CD14-positive monocyte (primary cell): ENCODE measurements around the gene TXNDC17. TPM values are rescaled to one million over a fixed set of nuclear protein-coding genes. Genes with fewer than 3 reads are reported as not detected.

Source experiments
- DNase-seq, 3 donors: peaks; one replicate each; pipeline ENCODE4 v3.0.0-alpha.2; 2011 to 2022
- H2AFZ ChIP-seq: 2 replicates; pipeline ENCODE4 v1.6.0; 2012; ENCODE audit warnings: mild to moderate bottlenecking, low read depth, low read length, inconsistent platforms; ENCODE audit not compliant: insufficient read depth, poor library complexity, severe bottlenecking
- H3K27ac ChIP-seq, 2 donors: 1 replicate in 1 of 2; 2 replicates in 1 of 2; pipeline ENCODE4 v1.5.1; 2012 to 2013; ENCODE audit warnings: low read length in 2 of 2, control low read depth in 1 of 2, inconsistent platforms in 1 of 2, low read depth in 1 of 2, mild to moderate bottlenecking in 1 of 2
- H3K27me3 ChIP-seq, 2 donors: one replicate each; pipeline versions ENCODE4 v1.6.0 to v1.6.1; 2011 to 2013; ENCODE audit warnings: low read length in 2 of 2; ENCODE audit not compliant: control insufficient read depth in 2 of 2, insufficient read depth in 2 of 2
- H3K36me3 ChIP-seq, 2 donors: replicated peaks in 1 of 2; 1 replicate in 1 of 2; 2 replicates in 1 of 2; pipeline versions ENCODE4 v1.5.1 to v1.6.1; 2012 to 2013; ENCODE audit warnings: low read length in 2 of 2, control low read depth in 1 of 2, inconsistent platforms in 1 of 2, mild to moderate bottlenecking in 1 of 2; ENCODE audit not compliant: insufficient read depth in 2 of 2, control insufficient read depth in 1 of 2
- H3K4me1 ChIP-seq, 2 donors: 1 replicate in 1 of 2; 2 replicates in 1 of 2; pipeline versions ENCODE4 v1.5.1 to v1.6.1; 2012 to 2013; ENCODE audit warnings: low read length in 2 of 2, control low read depth in 1 of 2, inconsistent platforms in 1 of 2, mild to moderate bottlenecking in 1 of 2, moderate library complexity in 1 of 2; ENCODE audit not compliant: insufficient read depth in 2 of 2, control insufficient read depth in 1 of 2
- H3K4me2 ChIP-seq: replicated peaks from 2 replicates; pipeline ENCODE3; 2012; ENCODE audit warnings: low read length, moderate library complexity, mild to moderate bottlenecking; ENCODE audit not compliant: poor library complexity, severe bottlenecking; ENCODE audit errors: extremely low read depth
- H3K4me3 ChIP-seq, 3 experiments: fragments of 200-600 bp in 1 of 3; sonication (generic) in 1 of 3; replicated peaks in 1 of 3; 1 replicate in 2 of 3; 2 replicates in 1 of 3; pipeline ENCODE4 v1.5.1; 2011 to 2013; ENCODE audit warnings: low read length in 3 of 3, mild to moderate bottlenecking in 3 of 3, control low read depth in 2 of 3, low read depth in 2 of 3, inconsistent platforms in 1 of 3, moderate library complexity in 1 of 3
- H3K79me2 ChIP-seq: 2 replicates; pipeline ENCODE4 v1.6.0; 2012; ENCODE audit warnings: mild to moderate bottlenecking, control low read depth, inconsistent platforms, low read length, moderate library complexity; ENCODE audit not compliant: insufficient read depth
- H3K9ac ChIP-seq: 2 replicates; pipeline ENCODE4 v1.6.0; 2017; ENCODE audit warnings: low read length, mild to moderate bottlenecking; ENCODE audit not compliant: insufficient read depth, poor library complexity, severe bottlenecking
- H3K9me3 ChIP-seq, 2 donors: replicated peaks in 1 of 2; 1 replicate in 1 of 2; 2 replicates in 1 of 2; pipeline versions ENCODE4 v1.5.1 to v1.6.1; 2012 to 2013; ENCODE audit warnings: low read length in 2 of 2, control low read depth in 1 of 2; ENCODE audit not compliant: control insufficient read depth in 1 of 2, insufficient read depth in 1 of 2
- H4K20me1 ChIP-seq: 2 replicates; pipeline ENCODE4 v1.6.0; 2012; ENCODE audit warnings: mild to moderate bottlenecking, low read length, control low read depth, moderate library complexity; ENCODE audit not compliant: insufficient read depth
- H3K27ac Mint-ChIP-seq, 7 donors: one replicate each; pipeline ENCODE4 v1.8.0; 2020; ENCODE audit warnings: mild to moderate bottlenecking in 7 of 7, mixed read lengths in 7 of 7, moderate library complexity in 6 of 7, inconsistent platforms in 2 of 7
- H3K27me3 Mint-ChIP-seq, 3 donors: one replicate each; pipeline ENCODE4 v1.8.0; 2021 to 2022; ENCODE audit warnings: low read depth in 3 of 3, mild to moderate bottlenecking in 3 of 3, mixed read lengths in 3 of 3, moderate library complexity in 3 of 3, inconsistent platforms in 1 of 3
- H3K36me3 Mint-ChIP-seq, 2 donors: one replicate each; pipeline ENCODE4 v1.8.0; 2020; ENCODE audit warnings: mixed read lengths in 2 of 2, inconsistent platforms in 1 of 2, mild to moderate bottlenecking in 1 of 2
- H3K4me1 Mint-ChIP-seq: one replicate; pipeline ENCODE4 v1.8.0; 2020; ENCODE audit warnings: mild to moderate bottlenecking, mixed read lengths
- H3K4me3 Mint-ChIP-seq, 2 donors: one replicate each; pipeline ENCODE4 v1.8.0; 2020; ENCODE audit warnings: mild to moderate bottlenecking in 2 of 2, mixed read lengths in 2 of 2, moderate library complexity in 1 of 2
- H3K9me3 Mint-ChIP-seq, 7 donors: one replicate each; pipeline ENCODE4 v1.8.0; 2020 to 2022; ENCODE audit warnings: mixed read lengths in 7 of 7, mild to moderate bottlenecking in 6 of 7, moderate library complexity in 6 of 7, inconsistent platforms in 2 of 7
- WGBS: methylation state at CpG from one replicate; pipeline ENCODE4 v1.1.5; 2013; ENCODE audit warnings: missing lambda C conversion rate; ENCODE audit not compliant: insufficient coverage; 5-methylcytosine and 5-hydroxymethylcytosine counted together
- intact Hi-C, 2 donors: fragments of 100-400 bp; cut with micrococcal nuclease; formaldehyde crosslinking; loops; one replicate each; pipeline versions ENCODE4 v1.15.0 to v1.15.1; 2023
- polyA plus RNA-seq, 3 donors: library from polyadenylated mRNA; depleted of rRNA in 1 of 3; unstranded in 2 of 3; stranded (reverse) in 1 of 3; fragments of 300-500 nt in 2 of 3; fragments of >200 nt in 1 of 3; fragmentation: Illumina TruSeq in 2 of 3; gene quantifications; 1 replicate in 2 of 3; 2 replicates in 1 of 3; pipeline ENCODE4 v1.2.3, GENCODE V29; 2012 to 2021
- TF ChIP-seq, protein P1 (sequence below): fragments of 200-600 bp; IDR thresholded peaks from one replicate; pipeline ENCODE4 v1.8.0; 2022; ENCODE audit warnings: antibody characterized with exemption, mild to moderate bottlenecking

The TXNDC17 gene
- polyA plus RNA-seq, 3 donors, result 88.8 to 357 (median 319) TPM

DNA sequence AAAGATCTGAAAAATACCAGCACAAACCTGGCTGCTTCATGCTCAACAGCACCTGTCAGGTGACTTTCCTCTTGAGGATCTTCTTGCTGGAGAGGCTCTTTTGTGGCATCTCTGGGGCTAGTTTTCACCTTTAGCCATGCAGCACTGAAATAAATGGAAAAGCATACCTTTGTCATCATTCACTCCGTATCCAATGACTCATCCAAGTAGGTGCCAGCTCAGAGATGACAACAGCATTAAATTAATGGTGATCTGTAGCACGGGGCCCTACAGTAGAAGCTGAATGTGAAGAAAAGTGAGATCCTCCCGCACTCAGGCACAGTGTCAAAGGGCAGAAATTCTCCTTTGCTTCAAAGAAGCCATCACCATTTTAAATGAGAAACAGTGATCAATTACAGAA, 32.5 kb upstream of the TXNDC17 start:
- no peak overlapping the region for H3K27ac Mint-ChIP-seq
- no peak overlapping the region for H3K4me3 Mint-ChIP-seq
- Histone ChIP-seq H3K79me2 (no peaks in the 10 kb centered on the region), H3K27ac (no peak overlapping the region), H3K4me2 (no peak overlapping the region), H3K27me3 (no peaks in the 10 kb centered on the region), H2AFZ (no peak overlapping the region), H3K9me3 (no peaks in the 10 kb centered on the region), H3K36me3 (peaks cover 66 to 88% of the 10 kb centered on the region in 2 donors), H3K4me1 (no peaks in the 10 kb centered on the region), H3K9ac (no peak overlapping the region), H3K4me3 (no peak overlapping the region), H4K20me1 (no peaks in the 10 kb centered on the region)
- peaks cover 79 to 83% of the 10 kb centered on the region in 2 donors for H3K36me3 Mint-ChIP-seq
- no peaks in the 10 kb centered on the region for H3K4me1 Mint-ChIP-seq
- WGBS, result 100% methylated on average over 1 of the region's 3 CpGs
- H3K27me3 Mint-ChIP-seq, result peaks cover 0 to 2% (median 0%) of the 10 kb centered on the region in 3 donors
- no peak for DNase-seq
- TF ChIP-seq, protein P1, sequence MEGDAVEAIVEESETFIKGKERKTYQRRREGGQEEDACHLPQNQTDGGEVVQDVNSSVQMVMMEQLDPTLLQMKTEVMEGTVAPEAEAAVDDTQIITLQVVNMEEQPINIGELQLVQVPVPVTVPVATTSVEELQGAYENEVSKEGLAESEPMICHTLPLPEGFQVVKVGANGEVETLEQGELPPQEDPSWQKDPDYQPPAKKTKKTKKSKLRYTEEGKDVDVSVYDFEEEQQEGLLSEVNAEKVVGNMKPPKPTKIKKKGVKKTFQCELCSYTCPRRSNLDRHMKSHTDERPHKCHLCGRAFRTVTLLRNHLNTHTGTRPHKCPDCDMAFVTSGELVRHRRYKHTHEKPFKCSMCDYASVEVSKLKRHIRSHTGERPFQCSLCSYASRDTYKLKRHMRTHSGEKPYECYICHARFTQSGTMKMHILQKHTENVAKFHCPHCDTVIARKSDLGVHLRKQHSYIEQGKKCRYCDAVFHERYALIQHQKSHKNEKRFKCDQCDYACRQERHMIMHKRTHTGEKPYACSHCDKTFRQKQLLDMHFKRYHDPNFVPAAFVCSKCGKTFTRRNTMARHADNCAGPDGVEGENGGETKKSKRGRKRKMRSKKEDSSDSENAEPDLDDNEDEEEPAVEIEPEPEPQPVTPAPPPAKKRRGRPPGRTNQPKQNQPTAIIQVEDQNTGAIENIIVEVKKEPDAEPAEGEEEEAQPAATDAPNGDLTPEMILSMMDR, result no peak
- H3K9me3 Mint-ChIP-seq, result no peaks in the 10 kb centered on the region
- intact Hi-C loops, result no loop called here

DNA sequence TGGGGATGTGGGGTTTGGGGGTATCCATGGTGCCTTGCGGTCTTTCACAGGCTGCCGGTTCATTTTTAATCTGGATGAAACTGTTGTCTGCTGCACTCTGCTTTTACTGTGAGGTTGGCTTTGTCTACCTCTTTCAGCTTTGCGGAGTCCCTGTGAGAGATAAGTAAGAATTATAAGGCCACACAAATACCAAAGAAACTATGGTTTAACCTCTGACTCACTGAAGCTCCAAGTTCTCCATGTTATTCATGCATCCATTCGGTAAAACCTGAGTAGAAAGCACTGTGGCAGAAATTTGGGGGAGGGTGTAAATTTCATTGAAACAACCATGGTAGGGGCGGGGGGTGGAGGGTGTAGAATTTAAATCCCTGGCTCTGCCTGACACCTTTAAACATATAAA, 30.8 kb upstream of the TXNDC17 start:
- H3K27me3 ChIP-seq, result no peaks in the 10 kb centered on the region
- Mint-ChIP-seq H3K27me3 (peaks cover 0 to 2% (median 0%) of the 10 kb centered on the region in 3 donors), H3K4me1 (no peaks in the 10 kb centered on the region), H3K9me3 (no peaks in the 10 kb centered on the region), H3K4me3 (no peak overlapping the region), H3K27ac (no peak overlapping the region), H3K36me3 (peaks cover 77 to 90% of the 10 kb centered on the region in 2 donors)
- H4K20me1 ChIP-seq, result no peaks in the 10 kb centered on the region
- no peak overlapping the region for H3K27ac ChIP-seq
- TF ChIP-seq, protein P1, result no peak
- WGBS, result no CpG with 5 or more reads among the region's 5 CpGs
- DNase-seq, result no peak
- no peak overlapping the region for H3K4me2 ChIP-seq
- H3K4me3 ChIP-seq, result no peak overlapping the region
- no peaks in the 10 kb centered on the region for H3K9me3 ChIP-seq
- H3K4me1 ChIP-seq, result no peaks in the 10 kb centered on the region
- intact Hi-C loops, result no loop called here
- H2AFZ ChIP-seq, result no peak overlapping the region
- peaks cover 61 to 88% of the 10 kb centered on the region in 2 donors for H3K36me3 ChIP-seq
- H3K9ac ChIP-seq, result no peak overlapping the region
- H3K79me2 ChIP-seq, result no peaks in the 10 kb centered on the region
